Retina (tissue), 1 donor: ENCODE data around the gene PPM1A.
"Not testable (repeated sequence)": the region's sequence is repeated elsewhere in the genome, so short reads cannot be mapped to it uniquely, and the experiment has no call there.

Source experiments
- DNase-seq: peaks from one replicate; pipeline ENCODE4 v3.0.0-alpha.2; 2016

Gene PPM1A

DNA sequence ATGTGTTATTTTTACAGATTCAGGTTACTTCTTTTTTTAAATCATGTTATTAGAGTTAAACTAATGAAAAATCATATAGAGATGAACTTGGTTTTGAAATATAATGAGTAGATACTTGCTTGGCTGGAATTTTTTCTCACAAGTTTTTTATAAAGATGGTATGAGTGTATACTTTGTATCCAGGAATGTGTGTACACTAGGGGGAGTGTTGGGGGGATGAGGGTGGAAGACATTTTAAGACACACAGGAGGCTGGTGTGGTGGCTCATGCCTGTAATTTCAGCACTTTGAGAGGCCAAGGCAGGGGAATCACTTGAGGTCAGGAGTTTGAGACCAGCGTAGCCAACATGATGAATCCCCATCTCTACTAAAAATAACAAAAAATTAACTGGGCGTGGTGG lies 23.2 kb downstream of the PPM1A start:
- DNase-seq, result no peak

DNA sequence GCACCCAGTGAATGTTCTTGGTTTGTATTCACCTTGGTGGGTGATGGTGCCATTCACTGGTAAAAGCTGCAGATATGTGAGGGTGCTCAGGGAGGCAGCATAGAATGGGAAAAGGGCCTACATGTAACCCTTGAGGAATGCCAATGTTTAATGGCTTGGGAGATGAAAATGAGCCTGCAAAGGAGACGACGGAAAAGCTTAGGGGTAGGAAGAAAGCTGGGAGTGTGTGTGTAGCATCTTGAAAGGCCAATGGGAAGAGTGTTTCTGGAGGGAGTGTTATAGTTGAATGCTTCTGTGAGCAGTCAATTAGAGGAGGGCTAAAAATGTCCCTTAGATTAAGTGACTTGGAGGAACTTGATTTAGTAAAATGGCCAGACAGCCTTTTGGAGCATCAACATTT lies 24.9 kb downstream of the PPM1A start:
- DNase-seq, result no peak

DNA sequence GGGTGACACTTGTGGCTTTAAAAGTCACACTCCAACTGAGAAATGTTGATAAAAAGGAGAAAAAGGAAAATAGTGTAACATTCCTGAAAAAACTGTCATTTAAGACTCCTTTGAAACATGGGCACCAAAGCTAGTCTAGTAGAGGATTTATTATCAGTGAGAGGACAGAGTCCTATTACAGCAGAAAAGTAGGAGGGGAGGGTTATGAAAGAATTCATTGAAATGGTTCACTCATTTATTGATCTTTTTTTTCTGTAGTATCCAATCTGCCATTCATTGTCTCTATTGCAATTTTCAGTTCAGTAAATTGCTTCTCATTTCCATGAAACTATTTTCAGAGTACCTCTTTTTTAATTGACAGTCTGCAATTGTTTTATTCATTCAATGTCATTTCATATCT lies 25.4 kb downstream of the PPM1A start:
- no peak for DNase-seq

DNA sequence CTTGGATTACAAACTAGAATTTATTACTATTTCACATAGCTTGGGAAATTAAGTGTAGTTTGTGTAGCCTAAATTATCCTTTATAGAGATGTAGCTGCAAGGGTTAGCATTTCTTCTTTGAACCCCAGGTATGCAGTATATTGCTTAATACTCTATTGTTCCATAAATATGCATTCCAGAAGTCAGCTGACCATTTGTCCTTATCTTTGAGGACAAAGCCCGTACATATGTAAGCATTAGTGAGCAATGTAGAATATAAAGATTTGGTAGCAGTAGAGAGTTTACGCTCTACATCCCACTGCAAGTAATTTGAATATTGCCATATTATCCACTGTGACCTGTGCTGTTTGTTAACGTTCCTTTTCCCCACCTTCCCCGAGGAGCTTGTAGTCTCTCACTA lies 26.9 kb downstream of the PPM1A start:
- no peak for DNase-seq

DNA sequence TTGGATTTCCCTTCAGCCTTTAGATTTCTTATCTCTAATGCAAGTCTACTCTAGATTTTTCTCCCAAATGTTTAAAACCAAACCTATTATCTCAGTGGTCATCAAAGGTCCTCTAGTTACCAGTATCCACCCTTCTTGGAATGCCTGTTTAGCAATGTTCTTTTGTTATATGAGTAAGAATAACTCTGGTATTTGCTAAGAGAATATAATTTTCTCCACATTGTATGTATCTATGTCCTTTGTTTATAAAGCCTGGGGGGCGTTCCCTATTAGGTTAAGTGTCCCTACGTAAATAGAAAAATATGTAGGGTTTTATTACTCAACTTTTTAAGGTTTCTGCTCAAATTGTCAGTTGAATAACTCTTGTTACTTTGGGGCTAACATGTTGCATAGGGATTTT lies 27.3 kb downstream of the PPM1A start:
- no peak for DNase-seq

DNA sequence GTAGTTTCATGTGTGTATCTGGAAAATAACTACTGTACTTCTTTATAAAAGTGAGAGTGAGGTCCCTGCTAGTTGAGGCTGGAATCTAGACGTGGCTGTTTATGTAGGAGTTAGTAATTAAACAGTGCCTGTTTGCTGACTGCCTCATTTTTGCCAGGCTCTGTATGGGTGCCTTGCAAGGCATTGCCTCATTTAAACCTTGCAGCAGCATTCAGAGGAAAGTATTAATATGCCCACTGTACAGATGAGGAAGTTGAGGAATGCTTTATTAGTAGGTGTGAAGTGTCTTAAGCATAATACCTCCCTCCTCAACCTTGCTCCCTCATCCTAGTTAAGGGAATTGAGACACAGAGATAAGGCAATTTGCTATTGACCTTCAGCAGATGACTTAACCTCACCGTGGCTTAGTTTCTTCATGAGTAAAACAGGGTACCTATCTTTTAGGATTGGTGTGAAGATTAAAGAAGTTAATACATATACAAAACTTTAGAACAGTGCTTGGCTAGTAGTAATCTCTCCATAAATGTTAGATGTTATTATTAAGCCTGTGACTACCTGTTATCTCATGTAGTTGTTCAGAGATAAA lies 28.7 kb downstream of the PPM1A start:
- no peak for DNase-seq

DNA sequence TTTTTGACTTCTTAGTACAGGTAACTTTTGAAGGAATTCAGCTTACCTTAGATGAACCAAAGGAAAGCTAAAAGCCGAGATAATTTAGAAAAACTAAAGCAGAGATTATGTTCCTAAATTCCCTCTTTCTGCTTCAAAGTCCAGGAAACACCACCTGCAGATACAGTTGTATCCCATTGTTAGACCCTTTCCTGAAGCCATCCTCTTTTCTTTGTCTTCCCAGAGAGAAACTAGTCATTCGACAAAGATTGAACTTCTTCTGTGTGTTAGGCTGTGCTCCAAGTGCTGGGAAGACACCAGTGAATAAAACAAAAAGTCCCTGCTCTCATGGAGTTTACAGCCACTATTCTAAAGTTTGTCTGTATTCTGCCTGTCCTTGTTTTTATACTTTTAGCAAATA lies 29.3 kb downstream of the PPM1A start:
- DNase-seq, result no peak

DNA sequence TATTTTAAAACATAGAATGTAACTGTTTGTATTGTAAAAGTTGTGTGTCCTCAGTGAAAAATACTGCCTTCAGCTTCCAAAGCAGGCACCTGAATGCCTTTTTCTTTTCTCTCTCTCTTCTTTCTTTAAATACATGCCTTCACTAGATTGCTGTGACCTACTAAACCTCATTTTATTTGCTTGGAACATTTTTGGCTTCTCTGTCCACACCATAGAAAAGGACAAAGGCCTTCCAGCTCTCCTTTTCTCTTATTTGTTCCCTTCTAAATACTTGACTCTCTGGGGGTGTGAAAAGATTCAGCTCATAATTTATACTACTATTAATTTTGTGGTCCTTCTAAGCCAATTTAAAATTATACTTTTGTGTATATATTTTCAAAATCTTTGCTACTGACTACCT lies 38.4 kb downstream of the PPM1A start:
- DNase-seq, result no peak

DNA sequence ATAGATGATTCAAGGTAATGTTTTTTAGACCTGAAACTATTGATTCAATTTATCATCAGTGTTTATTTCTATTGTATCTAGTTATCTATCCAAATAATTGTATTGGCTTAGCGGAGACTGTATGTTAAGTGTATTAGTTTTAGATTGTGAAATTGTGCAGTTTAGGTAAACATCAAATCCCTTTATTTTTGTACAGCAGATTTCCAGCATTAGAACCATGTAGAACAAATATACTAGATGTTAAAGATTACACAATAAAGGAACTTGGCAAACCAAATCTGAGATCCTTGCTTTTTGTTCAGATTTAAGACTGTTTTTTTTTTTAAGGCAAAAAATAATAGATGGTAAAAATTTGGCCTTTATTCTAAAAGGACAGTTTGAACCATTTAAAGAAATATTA lies 39.3 kb downstream of the PPM1A start:
- DNase-seq, result no peak

DNA sequence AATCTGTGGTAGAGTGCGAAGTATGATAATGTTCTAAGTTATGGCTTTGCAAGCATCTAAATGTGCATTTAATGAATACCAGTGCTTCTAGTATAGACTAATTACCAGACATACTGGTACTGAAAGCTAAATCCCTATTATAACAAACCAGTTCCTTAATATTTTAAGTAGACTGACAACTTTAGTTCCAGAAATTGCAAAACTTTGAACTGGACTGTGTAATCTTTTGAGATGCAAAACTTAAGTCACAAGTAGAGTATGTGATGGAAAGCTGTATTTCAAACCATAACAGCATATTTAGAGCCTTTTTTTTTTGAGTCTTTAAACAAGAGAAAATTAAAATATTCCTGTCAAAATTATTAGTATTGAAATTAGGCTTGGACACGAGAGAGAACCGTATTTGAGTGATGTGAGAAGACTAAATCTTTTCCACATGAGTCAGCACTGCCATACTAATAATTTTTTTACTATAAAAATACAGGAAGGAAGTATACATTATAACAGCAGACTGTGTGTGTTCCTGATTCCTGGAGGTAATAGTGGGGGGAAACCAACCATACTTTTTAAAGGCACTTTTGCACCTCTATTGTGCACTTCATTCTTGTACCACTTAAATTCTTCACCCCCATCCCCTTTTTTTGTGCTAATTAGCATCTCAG lies 45.5 kb downstream of the PPM1A start:
- DNase-seq, result no peak

DNA sequence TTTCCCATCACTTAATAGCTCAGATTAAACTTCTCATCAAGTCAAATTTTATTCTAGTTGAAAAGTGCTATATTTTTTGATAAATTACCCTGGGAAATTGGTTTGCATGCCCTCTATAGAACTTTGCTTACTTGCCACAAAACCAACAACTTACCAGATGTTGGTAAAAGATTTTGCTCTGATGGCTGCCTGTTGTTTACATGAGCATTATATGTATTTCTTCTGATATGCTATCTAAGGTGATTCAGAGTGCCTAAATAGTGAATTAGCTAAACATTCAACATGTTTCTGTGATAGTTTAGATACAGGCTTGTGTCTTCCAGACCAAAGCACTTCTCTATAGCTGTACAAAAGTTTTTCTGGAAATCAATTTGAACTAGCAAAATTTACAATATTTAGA lies 51.0 kb downstream of the PPM1A start:
- no peak for DNase-seq

DNA sequence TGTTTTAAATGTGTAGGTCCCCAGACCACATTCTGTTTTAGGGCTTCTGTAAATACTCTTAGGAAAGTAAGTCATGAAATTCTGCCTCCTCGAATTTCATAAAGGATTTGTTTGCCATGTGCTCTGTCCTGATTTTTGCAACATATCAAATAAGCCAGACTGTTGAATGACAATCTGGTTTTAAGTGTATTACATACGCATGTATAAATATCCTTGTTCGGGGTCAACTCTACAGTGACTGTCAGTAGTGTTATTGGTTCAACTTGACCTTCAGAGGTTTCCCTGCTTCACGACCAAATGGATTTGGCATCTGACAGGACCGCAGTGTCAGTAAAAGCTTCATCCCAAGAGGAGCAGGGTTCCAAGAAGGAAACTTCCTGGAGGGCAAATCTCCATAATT lies 52.7 kb downstream of the PPM1A start:
- no peak for DNase-seq

DNA sequence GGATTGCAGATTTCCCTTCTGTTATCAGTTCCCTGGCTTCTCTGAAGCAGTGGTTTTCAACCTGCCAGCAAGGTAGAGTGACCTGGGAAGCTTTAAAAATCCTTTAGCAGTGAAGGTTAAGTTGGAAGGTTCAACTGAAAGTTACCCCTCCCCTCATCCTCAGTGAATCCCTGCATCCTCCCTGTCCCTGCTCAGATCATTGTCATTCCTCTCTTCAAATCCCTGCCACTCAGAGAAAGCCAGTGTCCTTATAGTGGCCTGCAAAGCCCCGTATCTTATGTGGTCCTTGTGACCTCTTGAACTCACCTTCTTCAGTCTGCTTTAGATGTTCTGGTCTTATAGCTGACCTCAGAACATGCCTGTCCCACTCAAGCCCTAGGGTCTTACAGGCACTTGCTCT lies 53.6 kb downstream of the PPM1A start:
- no peak for DNase-seq

DNA sequence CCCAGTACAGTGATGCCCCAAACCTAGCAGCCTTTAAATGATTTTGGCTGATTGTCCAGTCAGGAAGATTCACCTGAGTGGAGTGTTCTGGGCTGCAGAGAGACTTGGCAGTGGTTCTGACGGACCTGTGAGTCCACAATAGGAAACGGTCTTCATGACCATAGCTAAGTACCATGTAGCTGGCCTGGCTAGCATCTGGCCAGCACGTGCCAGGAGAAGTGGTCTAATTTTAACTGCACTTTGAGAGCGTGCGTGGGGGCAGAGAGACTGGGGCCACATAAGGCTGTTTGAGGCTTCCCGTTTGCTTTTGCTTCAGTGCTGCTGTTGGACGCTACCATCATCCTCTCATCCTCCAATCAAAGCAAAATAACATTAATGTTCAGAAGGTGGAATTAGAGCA lies 54.7 kb downstream of the PPM1A start:
- DNase-seq, result no peak

DNA sequence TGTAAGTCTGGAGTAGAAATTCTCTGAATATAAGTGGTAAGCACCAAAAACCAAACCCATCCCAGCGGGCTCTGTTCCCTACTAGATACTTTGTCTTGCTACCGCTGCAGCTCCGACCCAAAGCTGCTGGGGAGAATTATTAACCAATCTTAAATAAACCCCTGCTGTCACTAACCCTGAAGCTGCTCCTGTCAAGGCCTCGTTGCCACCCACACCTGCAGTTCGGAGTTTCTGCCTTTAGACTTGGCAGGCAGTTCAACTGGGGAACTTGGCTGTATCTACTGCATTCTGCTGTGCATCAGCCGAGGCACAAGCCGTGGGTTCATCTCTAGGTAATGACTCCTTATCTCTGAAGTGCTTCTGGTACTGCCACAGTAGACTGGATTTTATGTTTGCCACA lies 55.5 kb downstream of the PPM1A start:
- no peak for DNase-seq

DNA sequence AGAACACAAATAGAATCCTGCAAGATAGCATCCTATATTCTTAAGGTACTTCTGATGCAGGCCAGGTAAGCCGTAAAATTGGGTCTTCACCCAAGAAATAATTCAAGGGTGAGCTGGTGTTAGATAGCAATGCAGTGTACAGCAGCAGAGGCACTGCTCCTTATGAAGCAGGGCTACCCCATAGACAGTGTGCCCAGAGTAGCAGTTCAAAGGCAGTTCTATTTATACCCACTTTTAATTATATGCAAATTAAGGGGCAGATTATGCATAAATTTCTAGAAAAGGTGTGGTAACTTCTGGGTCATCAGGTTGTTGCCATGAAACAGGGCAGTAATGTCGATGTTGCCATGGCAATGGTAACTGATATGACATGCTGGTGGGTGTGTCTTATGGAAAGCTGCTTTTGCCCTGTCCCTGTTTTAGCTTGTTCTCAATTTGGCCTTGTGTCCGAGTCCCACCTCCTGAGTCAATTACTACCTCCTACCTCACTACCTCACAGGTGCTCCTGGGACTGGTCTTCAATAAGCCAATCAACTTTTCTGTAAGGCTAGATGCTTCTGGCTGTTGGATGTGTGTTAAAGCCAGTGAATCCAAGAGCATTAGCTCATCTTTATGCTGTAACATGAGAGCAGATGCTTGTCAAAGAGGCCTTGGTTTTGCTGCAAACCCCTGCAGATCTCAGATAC lies 61.0 kb downstream of the PPM1A start:
- DNase-seq, result no peak

DNA sequence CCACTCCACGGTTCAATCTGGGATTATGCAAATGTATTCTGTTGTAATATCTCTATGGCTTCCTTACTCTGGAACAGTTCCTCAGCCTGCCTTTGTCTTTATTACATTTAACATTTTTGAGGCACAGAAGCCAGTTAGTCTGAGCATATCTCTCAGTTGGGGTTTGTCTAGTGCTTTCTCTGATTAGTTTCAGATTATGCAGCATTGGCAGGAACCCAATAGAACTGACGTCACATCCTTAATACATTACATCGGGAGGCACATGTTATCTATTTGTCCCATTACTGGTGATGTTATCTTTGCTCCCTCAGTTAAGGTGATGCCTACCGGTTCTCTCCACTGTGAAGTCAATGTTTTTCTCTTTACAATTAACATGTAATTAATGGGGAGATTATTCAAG lies 62.4 kb downstream of the PPM1A start:
- DNase-seq, result no peak

DNA sequence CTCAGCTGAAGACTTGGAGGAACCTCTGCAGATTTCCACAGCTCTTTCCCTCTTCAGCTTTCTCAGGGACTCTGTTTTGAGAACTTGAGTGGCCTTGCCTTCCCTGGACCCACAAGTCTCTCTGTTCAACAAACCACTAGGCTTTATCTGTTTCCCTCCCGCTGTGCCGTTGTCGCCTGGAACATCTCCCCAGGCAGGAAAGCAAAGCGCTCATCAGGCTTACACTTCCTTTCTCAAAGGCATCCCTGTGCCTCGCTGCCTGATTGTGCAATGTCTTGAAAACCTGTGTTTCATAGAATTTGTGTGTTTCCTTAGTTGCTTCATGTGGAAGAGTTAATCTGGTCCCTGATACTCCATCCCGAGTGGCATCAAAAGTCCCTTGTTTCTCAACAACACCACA lies 64.1 kb downstream of the PPM1A start:
- DNase-seq, result no peak

DNA sequence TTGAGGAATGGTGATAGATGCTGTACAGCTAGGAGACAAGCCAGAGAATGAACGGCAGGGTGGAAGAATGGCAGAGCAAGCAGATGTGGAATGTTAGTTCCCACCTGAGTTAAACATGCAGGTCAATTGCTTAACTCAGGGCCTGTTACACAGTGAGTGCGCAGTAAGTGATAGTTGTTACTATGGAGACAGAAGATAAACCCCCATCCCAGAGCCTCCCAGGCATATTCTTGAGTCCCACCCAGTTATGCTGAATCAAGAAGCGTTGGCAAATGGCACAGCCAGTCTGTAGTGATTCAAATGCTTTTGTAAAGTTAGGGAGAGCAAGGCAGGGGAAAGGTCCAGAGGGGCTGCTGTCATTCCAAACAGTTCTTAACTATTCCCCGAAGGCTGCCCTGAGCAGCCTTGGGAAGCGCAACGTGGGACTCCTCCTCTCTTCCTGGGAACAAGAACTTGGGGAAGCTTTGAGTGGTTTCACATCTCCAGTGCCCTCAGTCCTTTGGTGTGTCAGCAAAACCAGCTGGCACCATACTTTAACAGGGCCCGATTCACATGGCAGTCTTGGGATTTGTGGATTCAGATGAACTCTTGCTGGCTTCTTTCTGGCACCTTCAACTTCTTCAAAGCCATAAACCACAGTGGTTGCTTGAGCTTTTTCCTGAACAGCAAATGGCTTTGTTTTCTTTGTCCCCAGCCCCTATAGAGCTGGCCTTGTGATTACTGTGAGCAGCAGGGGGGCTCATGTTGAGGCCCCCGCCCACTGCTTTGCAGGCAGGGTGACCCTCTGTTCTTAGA lies 66.4 kb downstream of the PPM1A start:
- no peak for DNase-seq

DNA sequence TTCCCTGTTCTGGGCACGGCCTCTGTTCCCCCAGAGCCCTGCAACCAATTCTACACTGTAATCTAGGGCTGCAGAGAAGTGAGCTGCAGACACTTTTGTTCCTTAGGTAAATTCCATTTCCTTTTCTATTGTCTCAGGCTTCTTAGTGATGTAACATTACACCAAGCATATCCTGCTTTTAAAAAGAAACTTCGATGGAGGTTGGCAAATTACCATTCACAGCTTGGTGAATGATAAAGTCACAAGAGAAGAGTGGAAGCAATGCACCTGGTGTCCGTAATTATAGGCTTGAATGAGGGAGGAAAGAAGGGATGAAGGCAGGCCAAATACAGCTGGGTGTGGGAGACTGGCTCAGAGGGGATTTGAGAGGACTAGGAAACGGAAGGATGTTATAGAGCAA lies 68.6 kb downstream of the PPM1A start:
- no peak for DNase-seq

DNA sequence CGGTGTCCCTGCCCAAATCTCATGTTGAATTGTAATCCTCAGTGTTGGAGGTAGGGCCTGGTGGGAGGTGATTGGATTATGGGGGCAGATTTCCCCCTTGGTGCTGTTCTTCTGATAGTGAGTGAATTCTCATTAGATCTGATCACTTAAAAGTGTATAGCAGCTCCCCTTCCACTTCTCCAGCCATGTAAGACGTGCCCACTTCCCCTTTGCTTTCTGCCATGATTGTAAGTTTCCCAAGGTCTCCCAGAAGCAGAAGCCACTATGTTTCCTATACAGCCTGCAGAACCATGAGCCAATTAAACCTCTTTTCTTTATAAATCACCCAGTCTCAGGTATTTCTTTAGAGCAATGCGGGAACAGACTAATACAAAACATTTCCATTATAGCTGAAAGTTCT lies 71.8 kb downstream of the PPM1A start:
- DNase-seq, result not testable (repeated sequence)

DNA sequence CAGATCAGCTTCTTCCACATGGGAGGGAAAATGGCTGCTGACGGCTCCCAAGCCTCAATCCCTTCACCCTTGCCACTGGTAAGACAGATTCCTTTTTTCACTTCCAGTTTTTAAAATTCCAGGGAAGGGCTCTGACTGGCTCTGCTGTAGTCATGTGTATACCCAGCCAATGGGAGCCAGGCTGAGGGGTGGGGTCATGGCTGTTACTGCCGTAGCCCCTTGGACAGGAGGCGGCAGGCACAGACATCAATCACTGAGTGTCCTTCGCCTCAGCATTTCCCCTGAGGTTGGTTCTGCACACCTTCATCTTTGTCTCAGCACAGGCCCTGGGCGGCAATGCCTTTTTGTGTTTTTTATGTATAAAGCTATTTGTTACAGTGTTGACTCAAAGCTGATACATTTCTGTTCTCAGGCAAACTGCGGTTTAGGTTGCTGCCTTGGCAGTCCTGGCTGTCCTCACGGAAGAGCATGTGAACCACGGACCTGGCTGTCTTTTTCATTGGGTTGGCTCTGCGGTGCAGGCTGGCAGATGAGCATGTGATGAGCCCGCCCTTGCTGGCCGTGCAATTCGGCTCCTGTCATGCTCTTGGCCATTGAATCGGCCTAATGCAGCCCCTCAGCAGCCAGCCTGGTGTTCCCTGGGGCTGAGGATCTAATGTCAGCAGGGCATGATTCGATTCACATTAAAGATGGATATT lies 74.3 kb downstream of the PPM1A start:
- DNase-seq, result peak; percentile 65

DNA sequence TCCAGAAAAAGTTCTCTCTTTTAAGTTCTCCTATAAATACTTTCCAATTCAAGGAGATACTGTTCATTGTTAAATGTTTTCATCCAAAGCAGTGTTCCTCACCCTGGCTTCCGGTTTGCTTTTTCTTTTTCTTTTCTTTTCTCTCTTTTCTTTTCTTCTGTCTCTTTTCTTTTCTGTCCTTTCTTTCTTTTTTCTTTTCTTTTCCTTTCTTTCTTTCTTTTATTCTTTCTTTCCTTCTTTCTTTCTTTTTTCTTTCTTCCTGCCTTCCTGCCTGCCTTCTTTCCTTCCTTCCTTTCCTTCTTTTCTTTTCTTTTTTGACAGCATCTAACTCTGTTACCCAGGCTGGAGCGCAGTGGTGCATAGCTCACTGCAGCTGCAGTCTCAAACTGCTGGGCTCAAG lies 75.8 kb downstream of the PPM1A start:
- DNase-seq, result no peak
